GM19438 (cell line): ENCODE data around the gene DPY19L3.
"Not testable (repeated sequence)": the region's sequence is repeated elsewhere in the genome, so short reads cannot be mapped to it uniquely, and the experiment has no call there.

Source experiments
- ATAC-seq: cut with Tn5 transposase; IDR thresholded peaks from one replicate; pipeline ENCODE4 v1.9.1; 2021; ENCODE audit warnings: low read depth; ENCODE audit not compliant: unreplicated experiment

The DPY19L3 gene

DNA sequence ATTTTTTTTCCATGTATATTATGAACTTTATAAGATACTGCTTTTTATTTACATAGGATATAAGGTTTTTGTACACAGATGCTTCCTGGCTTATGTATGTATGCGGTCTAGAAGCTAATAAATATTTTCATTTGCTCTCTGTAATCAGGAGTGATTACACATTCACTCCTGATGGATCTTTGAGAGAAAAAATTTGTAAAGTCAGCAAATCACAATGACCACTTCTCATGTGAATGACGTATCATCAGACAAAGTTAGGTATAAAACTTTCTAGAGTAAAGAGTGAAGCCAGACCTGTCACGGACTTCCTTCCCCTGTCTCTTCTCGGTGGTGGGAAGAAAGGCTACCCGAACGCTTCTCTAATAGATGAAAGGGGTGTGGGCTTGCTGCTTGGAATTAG lies 31.1 kb downstream of the DPY19L3 start:
- no peak for ATAC-seq

DNA sequence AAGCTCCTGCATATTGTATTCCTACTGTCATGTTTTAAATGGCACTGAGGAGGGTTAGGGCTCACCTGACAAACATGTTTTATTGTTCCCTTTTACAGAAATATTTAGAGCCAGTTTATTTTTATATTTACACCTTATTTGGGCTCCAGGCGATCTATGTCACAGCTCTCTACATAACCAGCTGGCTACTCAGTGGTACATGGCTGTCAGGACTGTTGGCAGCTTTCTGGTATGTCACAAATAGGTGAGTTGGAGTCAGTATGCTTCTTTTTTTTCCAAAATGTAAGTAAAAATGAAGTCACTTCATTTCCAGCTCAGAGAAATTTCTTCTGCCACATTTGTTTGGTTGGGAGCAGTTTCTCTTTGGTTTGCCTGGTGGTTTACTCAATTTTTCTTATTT lies 31.5 kb downstream of the DPY19L3 start:
- no peak for ATAC-seq

DNA sequence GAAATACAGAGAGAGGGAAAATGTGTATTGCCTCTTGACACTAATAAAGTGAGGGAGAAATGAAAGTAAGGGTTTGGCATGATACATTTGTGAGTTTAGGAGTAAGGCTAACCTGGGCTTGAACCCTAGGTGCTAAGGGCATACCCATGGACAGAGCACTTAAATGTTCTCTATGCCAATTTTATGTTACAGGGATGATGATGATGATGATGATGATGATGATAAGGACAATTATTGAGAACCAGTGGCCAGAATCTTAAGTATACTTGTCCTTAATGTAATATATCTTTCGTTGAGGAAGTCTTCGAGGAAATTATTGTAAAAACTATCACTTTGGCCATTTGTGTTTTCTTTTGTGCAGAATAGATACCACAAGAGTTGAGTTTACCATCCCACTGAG lies 33.2 kb downstream of the DPY19L3 start:
- no peak for ATAC-seq

DNA sequence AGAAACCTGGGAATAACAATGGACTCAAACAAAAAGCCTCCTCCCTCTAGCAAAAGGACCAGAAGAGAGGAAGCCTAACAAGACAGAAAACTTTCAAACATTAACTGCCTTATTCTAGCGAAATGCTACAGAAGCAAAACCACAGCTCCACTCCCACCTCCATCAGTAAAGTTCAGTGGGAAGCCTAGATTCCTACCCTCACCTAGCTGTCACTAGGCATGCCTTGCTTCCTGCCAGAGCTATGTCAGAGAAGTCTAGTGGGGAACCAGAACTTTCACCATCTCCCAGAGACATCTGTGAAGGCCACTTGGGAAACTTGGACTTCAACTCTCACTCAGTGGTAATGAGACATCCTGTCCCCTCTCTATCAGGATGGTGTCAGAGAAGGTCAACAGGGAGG lies 37.1 kb downstream of the DPY19L3 start:
- ATAC-seq, result no peak

DNA sequence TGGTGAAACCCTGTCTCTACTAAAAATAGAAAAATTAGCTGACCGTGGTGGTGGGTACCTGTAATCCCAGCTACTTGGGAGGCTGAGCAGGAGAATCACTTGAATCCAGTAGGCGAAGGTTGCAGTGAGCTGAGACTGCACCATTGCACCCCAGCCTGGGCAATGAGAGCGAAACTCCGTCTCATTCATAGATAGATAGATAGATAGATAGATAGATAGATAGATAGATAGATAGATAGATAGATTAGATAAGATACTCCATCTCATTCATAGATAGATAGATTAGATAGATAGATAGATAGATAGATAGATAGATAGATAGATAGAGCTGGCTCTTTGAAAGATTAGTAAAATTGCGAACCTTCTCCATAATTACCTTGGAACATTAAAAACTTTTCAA lies 42.0 kb downstream of the DPY19L3 start:
- ATAC-seq, result not testable (repeated sequence)

DNA sequence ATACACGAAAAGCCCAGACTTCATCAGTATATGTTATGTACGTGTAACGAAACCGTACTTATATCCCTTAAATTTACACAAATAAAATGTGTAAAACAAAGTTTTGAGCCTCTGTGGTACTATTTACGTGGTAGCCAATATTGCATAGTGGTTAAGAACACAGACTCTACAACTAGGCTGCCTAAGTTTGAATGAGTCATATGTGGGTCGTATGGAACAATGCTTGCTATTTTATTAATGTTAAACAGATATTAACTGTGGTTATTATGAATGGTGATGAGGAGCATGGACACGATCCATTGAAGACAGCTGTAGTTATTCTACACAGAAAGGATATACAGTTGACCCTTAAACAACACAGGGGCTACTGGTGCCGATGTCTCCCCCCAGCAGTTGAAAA lies 42.5 kb downstream of the DPY19L3 start:
- ATAC-seq, result no peak

DNA sequence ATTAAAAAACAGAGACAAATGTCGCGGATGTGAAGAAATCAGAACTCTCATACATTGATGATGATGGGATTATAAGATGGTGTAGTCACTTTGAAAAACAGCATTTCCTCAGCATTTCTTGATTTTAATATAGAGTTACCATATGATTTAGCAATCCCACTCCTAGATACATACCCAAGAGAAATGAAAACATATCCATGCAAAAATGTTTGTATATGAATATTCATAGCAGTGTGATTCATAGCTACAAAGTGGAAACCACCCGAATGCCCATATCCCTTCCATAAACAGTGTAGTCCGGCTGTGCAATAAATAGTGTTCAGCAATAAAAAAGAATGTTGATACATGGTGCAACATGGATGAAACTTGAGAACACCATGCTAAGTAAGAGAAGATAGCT lies 44.6 kb downstream of the DPY19L3 start:
- no peak for ATAC-seq

DNA sequence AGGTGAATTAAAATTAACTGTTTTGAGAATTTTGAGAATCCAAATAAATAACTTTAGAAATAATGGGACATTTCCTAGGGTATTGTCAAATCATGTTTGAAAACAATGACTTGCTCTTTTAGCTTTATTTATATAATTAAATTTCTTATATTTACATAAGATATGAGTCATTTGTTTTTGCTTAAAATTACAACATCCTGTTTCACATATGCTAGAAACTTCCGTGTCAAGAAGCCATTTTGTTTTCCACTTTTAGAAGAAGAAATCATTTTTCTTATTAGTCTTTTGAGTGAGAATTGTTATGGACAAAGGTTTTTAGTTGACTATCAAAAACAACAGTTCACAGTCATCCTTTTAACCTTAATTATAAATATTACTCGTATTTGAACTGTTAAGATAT lies 48.2 kb downstream of the DPY19L3 start:
- no peak for ATAC-seq

DNA sequence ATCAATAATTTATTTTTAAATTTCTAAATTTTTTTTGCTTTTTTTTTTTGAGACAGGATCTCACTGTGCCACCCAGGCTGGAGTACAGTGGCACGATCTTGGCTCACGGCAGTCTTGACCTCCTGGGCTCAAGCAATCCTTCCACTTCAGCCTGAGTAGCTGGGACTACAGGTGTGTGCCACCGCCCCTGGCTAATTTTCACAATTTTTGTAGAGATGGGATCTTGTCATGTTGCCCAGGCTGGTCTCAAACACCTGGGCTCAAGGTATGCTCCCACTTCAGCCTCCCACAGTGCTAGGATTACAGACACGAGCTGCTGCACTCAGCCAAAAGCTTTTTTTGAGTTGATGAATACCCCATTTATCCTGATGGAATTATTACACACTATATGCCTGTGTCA lies 50.8 kb downstream of the DPY19L3 start:
- ATAC-seq, result no peak

DNA sequence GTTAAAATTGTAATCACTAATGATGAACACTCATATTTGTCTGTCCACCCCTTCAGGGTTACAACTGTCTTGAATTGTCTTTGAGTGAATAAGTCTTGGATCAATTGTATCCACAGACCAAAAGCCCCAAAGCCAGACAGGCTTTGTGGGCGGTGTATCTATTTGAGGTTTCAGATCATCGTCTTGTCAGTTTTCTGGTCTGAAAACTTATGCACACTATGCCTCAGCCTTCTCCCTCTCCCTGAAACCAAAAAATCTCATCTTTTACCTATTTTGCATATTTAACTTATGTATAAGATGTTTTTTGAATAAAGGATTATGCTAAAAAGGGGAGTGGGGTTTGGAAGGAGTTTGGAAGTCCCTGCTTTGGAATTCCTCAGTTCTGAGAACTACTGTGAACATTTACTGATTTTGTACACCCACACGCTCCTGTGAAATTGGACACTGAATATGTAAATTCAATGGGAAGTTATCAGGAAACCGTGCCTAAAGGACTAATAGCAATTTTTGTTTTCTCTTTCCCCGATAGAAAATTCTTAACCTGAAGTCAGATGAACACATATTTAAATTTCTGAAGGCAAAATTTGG lies 52.1 kb downstream of the DPY19L3 start:
- no peak for ATAC-seq

DNA sequence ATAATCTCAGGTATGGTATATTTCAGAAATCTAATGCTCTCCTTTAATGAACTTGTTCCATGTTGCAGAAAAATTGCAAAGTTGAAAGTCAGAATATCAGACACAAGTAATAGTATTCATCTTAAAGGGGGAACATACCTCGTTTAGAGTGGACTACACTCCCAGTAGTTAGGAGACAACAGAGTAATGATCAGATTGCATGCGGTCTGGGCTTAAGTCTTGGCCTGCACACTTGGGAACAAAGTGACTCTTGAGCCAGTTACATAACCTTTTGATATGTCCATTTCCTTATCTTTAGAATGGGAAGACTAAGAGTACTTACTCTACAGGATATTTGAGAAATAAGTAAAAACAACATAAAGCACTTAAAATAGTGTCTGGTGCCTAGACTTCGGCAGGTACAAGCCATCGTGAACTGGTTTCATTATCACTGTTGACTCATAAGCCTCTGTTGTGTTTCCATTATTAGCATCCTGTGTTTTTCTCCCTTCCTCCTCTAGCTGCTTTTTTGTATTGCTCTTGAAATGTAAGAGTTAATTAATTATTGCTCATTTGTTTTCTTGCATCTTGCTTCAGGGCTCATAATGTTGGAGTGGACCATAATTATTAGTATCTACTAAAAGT lies 53.0 kb downstream of the DPY19L3 start:
- ATAC-seq, result peak; percentile 85

DNA sequence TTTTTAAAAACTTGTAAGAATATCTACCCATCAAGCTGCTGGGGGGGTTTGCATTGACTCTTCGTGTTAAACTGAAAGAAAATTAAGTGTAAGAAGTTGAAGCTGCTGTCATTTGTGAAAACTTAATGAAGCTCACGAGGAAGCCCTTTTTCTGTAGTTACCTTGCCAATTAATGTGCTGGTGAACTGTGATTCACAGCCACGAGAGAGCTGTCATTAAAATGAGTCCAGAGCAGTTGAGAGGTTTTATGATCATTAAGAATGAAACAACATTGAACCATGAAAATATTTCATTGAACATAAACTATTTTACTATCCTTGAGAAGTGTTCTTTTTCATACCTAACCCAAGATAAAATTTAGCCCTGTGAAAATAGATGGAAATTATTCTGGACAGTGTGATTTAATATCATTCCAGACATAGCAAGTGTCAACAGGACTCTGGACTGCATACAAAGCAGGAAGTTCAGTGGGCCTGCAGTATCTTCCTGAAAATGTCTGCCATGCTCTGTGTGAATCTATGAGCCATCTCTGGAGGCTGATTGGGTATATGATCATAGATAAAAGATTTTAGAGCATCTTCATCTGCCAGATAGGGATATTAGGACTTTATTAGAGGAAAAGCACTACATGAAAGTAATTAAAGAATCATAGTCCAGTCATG lies 53.8 kb downstream of the DPY19L3 start:
- ATAC-seq, result no peak

DNA sequence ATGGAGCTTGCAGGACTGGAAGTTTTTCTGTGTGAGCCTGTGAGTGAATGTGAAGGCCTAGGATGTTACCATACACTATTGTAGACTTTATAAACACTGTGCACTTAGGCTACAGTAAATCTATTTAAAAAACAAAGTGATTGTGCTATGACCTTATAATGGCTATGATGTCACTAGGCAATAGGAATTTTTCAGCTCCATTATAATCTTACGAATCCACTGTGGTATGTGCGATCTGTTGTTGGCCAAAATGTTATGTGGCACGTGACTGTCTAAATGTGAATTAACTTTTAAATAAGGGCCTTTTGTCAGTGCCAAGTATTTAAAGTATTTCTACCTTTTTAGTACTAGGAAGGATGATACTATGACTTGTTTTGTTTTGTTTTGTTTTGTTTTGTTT lies 54.9 kb downstream of the DPY19L3 start:
- no peak for ATAC-seq

DNA sequence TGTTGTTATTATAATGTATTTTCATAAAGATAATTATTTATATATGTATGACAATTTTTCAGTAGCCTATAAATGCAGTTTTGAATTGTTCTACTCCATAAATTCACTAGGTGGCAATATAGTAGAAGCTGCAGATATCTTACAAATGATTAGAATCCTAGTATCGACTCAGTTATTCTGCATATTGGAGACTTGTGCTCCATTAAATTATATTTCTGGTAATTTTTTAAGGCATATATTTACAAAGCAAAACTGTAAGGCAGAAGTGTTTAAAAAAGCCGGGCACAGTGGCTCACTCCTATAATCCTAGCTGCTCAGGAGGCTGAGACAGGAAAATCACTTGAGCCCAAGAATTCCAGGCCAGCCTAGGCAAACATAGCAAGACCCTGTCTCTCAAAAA lies 58.7 kb downstream of the DPY19L3 start:
- ATAC-seq, result no peak

DNA sequence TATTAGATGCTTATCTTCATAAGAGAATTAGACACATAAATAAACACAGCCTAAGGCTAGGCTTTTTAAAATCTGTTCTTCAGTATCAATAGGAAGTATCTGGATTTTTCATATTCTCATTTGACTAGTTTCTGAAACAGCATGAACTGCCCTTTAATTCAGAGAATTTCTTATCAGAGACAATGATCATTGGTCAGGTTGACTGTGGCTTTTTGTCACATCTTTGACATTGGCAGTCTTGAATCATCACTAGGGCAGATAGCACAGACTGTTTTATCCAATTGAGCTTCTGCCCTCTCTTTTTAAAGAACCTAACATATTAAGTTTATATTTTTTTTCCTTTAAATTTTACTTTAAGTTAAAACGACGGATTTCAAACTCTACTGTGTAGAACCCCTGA lies 59.6 kb downstream of the DPY19L3 start:
- ATAC-seq, result no peak

DNA sequence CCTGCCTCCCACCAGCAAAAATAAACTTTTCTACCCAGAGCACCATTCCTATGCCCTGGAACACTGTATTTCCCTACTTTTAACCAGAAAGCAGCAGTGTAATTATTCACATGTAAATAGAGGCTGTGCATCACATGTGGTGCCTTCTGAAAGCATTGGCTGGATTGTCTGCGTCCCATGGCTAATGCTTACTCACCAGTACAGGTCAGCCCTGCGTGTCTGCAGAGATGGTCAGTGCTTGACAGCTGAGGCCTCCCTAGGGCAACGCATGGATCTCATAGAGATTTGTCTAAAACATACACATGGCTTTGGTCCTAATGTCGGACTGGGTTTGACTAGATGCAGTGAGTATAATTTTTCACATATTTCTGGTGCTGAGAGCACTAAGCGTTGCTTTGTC lies 64.2 kb downstream of the DPY19L3 start:
- no peak for ATAC-seq

DNA sequence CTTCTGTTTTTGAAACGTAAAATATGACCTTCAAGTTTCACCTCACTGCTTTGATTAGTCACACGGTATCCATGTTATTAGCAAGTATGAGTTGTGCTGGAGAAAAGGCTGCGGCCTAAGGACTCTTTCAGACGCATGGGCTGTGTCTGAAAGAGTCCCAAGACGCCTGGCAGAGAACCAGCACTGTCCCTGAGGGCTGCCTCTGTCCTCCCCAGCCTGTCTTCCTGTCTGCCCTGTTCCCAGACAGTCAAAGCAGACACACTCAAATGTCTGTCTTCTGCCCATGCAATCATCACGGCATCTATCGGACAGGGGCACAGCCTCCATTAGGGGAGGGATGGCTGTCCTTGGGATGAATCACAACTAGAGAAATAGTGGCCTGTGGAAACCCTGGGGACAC lies 65.5 kb downstream of the DPY19L3 start:
- ATAC-seq, result no peak

DNA sequence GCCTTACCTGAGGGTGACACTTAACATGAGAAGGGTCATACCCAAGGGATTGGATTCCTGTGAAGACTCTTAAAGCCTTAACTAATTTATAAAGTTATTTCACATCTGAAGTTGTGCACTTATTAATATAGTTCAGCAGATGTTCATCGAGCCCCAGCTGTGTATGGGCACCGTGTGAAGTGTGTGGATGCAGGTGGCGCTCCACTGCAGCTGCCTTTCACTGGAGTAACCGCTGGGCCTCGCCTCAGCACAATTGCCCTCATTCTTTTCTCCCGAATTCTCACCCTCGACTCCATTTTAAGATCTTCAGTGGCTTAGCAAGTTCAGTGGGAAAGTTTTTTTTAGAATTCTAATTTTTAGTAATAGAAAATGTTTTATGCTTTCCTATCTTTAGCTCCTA lies 66.2 kb downstream of the DPY19L3 start:
- no peak for ATAC-seq

DNA sequence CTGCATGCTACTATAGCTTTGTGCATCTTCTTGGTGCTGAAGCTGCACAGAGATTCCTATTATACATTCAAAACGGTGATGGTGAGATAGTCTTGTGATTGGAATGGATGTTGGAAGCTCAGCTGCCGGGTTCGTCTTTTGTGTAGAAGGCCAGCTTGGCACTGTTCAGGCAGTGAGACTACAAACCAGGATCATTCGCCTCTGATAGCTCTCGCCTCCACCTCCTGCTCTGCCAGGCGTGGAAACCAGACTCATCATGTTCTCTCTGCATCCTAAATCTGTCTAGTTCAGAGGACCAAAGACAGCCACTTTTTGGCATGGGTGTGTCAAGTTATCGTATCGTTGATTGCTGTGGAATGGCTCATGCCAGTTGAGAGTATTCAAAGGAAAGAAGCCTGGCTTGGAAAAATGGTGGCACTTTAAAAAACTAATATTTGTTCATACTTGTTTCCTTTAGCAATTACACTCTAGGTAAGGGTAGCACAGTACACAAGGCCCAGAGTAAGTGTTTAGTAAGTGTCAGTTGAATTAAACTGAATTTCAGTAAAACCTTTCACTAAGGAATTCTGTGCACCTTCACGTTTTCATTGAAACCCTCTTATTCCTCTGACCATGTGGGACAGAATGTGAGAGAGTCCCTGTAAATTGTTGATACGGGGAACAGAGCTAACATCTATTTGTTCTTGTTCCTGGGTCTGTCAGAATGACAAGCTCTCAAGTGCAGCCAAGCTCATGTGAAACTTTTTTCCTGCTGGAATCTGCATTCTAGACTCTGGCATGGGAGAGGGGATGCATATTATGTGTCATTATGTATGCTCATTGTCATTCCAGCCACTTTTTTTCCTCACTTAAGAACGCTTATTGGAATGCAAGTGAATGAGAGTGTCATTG lies 69.8 kb downstream of the DPY19L3 start:
- ATAC-seq, result no peak

DNA sequence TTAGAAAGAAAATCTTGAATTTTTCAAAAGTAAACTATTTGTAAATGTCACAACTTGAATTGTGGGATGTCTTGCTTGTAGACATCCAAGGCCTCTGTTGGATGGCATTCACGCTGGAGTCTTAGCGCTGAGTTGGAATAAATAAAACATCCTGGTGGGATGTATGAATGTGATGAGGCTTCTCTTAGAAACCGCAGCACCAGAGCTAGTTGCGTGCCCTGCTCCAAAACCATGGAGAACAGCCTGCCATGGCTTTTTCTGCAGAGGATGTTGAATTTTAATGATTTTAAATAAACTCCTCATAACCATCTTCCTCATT lies 70.4 kb downstream of the DPY19L3 start:
- ATAC-seq, result no peak

DNA sequence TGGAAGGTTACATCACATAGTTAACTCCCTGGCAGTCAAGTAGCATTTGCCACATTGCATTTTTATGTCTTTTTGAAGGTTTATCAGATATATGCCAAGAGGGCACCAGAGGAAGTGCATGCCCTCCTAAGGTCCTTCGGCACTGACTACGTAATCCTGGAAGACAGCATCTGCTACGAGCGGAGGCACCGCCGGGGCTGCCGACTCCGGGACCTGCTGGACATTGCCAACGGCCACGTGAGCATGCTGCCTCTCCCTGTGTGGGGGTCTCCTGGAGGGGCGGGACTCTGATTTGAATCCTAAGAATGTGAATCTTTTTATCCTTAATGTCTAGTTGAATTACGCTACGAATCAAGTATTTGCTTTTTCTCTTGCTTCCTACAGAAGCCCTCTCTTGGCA lies 74.8 kb downstream of the DPY19L3 start:
- no peak for ATAC-seq

DNA sequence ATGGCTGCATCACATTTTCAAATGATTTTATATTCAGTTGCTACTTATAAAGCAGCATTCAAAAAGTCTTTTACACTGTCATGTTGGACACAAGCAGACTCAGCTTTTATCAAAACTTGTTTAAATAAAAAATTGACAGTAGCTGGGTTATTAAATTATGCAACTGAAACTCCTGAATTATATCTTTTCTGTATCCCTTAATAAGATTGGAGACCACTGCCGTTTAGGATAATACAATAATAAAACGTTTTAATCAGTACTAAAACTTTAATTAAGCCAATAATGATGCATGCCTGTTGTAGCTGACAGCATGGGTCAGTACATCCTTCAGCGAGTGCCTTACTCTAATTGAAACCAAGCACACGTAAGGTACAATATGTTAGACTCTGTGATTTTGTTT lies 78.0 kb downstream of the DPY19L3 start:
- no peak for ATAC-seq
